K562 (cell line): ENCODE measurements around the gene CYP2D6.

Source experiments
- CCNT2 ChIP-seq: IDR thresholded peaks from 2 replicates; pipeline ENCODE4 v1.6.1; 2011; ENCODE audit warnings: borderline replicate concordance, low read depth, mild to moderate bottlenecking, moderate library complexity, mixed read lengths, low read length; ENCODE audit not compliant: insufficient read length; ENCODE audit errors: extremely low read depth
- CTCF ChIP-seq, 3 experiments: IDR thresholded peaks in 2 of 3; conservative IDR thresholded peaks in 1 of 3; 2 replicates each; pipeline ENCODE4 v1.5.1; 2011 to 2012; ENCODE audit warnings: low read length in 3 of 3, mild to moderate bottlenecking in 3 of 3, control low read depth in 2 of 3, improper control_type of control experiment in 1 of 3, inconsistent platforms in 1 of 3, low read depth in 1 of 3, mixed read lengths in 1 of 3, moderate library complexity in 1 of 3; ENCODE audit not compliant: insufficient read depth in 2 of 3
- ELF4 ChIP-seq: fragments of 450-650 bp; formaldehyde crosslinking; IDR thresholded peaks from 2 replicates; pipeline ENCODE4 v1.4.0; 2022; ENCODE audit warnings: missing genetic modification characterization
- KLF6 ChIP-seq: fragments of 250-450 bp; sonication (Bioruptor Pico); IDR thresholded peaks from 2 replicates; pipeline ENCODE4 v1.4.0; 2020; ENCODE audit warnings: mild to moderate bottlenecking, moderate library complexity, borderline replicate concordance
- MAX ChIP-seq: sonication (generic); formaldehyde crosslinking; IDR thresholded peaks from 2 replicates; pipeline ENCODE4 v1.9.0; 2022; ENCODE audit warnings: mild to moderate bottlenecking, missing genetic modification reagents
- MEIS2 ChIP-seq: fragments of 450-650 bp; IDR thresholded peaks from 2 replicates; pipeline ENCODE4 v1.6.1; 2014; ENCODE audit warnings: mild to moderate bottlenecking; ENCODE audit not compliant: partially characterized antibody
- MYC ChIP-seq, 2 experiments: fragments of 250-450 bp in 1 of 2; sonication (Bioruptor Pico) in 1 of 2; IDR thresholded peaks; 2 replicates each; pipeline versions ENCODE4 v1.5.1 to v1.6.1; 2012 to 2021; ENCODE audit warnings: low read depth in 2 of 2, borderline replicate concordance in 1 of 2, improper control_type of control experiment in 1 of 2, low read length in 1 of 2, mild to moderate bottlenecking in 1 of 2, moderate library complexity in 1 of 2
- POLR2A ChIP-seq: fragments of 450-650 bp; conservative IDR thresholded peaks from 2 replicates; pipeline ENCODE4 v1.6.1; 2016
- REST ChIP-seq, 2 experiments: fragments of 450-650 bp; formaldehyde crosslinking in 1 of 2; IDR thresholded peaks; 2 replicates each; pipeline versions ENCODE4 v1.4.0 to v1.6.1; 2014 to 2020; ENCODE audit warnings: mild to moderate bottlenecking in 2 of 2, borderline replicate concordance in 1 of 2, low read depth in 1 of 2
- SP1 ChIP-seq: sonication (generic); formaldehyde crosslinking; IDR thresholded peaks from 2 replicates; pipeline ENCODE4 v1.8.1; 2022; ENCODE audit warnings: mild to moderate bottlenecking, missing genetic modification reagents
- SP2 ChIP-seq: IDR thresholded peaks from 2 replicates; pipeline ENCODE4 v1.6.1; 2011; ENCODE audit warnings: mild to moderate bottlenecking, low read depth, low read length, moderate library complexity; ENCODE audit not compliant: poor library complexity, severe bottlenecking; ENCODE audit errors: extremely low read depth
- ZBTB33 ChIP-seq: sonication (generic); formaldehyde crosslinking; IDR thresholded peaks from 2 replicates; pipeline ENCODE4 v1.8.1; 2023; ENCODE audit warnings: mild to moderate bottlenecking, missing genetic modification reagents
- ZNF780A ChIP-seq: fragments of 250-450 bp; sonication (Bioruptor Pico); IDR thresholded peaks from 2 replicates; pipeline ENCODE4 v1.5.0; 2021; ENCODE audit warnings: mild to moderate bottlenecking
- ZNF830 ChIP-seq: fragments of 250-450 bp; sonication (Bioruptor Pico); IDR thresholded peaks from 2 replicates; pipeline ENCODE4 v1.5.0; 2021; ENCODE audit warnings: mild to moderate bottlenecking

GRCh38 chr22:42134100-42135020, 3.8 kb upstream of the CYP2D6 start:
- no peak for TF ChIP-seq REST (IDR thresholded peaks at IDR 0.05; ENCODE audit: borderline replicate concordance)
- no peak for TF ChIP-seq REST (CRISPR knock-in tag; IDR thresholded peaks at IDR 0.05; ENCODE audit: low read depth)
- TF ChIP-seq SP2, result no peak
- no peak for TF ChIP-seq MAX
- TF ChIP-seq KLF6 (CRISPR knock-in tag), result no peak
- no peak for TF ChIP-seq MEIS2
- no peak for TF ChIP-seq MYC (IDR thresholded peaks at IDR 0.05; ENCODE audit: low read depth, low read length)
- no peak for TF ChIP-seq MYC (CRISPR knock-in tag; IDR thresholded peaks at IDR 0.05; ENCODE audit: borderline replicate concordance, low read depth)
- no peak for TF ChIP-seq CCNT2
- TF ChIP-seq SP1 (CRISPR knock-in tag), result no peak
- TF ChIP-seq ELF4, result no peak
- TF ChIP-seq POLR2A, result no peak
- no peak for TF ChIP-seq ZNF830 (CRISPR knock-in tag)
- no peak for TF ChIP-seq ZNF780A (CRISPR knock-in tag)
- no peak for TF ChIP-seq ZBTB33 (CRISPR knock-in tag)
- no peak for TF ChIP-seq CTCF (IDR thresholded peaks at IDR 0.05 in 2 of 3, conservative IDR thresholded peaks at IDR 0.05 in 1 of 3; ENCODE audit: insufficient read depth in 2 of 3, low read depth in 1 of 3, low read length in 3 of 3)
